NCI-H2107 (cell line): Measurements from ENCODE around the gene AGK.

ENCODE experiments used
- DNase-seq: peaks from one replicate; lab custom pipeline; 2025; lab: John Stamatoyannopoulos, UW

AGK gene

GRCh38 chr7:141551094-141551781, at the start of gene AGK:
Gene AGK, plus strand, starts transcription at chr7:141551410. Its CDS starts 4,057 bp downstream, at chr7:141555467.
- DNase-seq: peak; percentile 73

- DNase-seq: no peak
Observed at GRCh38 chr7:141501451-141501850, 49.8 kb upstream of the AGK start.

GRCh38 chr7:141511316-141511675, 39.9 kb upstream of the AGK start:
- no peak for DNase-seq

GRCh38 chr7:141511676-141512396, 39.4 kb upstream of the AGK start:
- no peak for DNase-seq

GRCh38 chr7:141512597-141512996, 38.6 kb upstream of the AGK start:
- DNase-seq: no peak

GRCh38 chr7:141513720-141514119, 37.5 kb upstream of the AGK start:
- no peak for DNase-seq

- DNase-seq: no peak
Observed at GRCh38 chr7:141515941-141516340, 35.3 kb upstream of the AGK start.

- DNase-seq: no peak
Observed at GRCh38 chr7:141519623-141520022, 31.6 kb upstream of the AGK start.

- no peak for DNase-seq
Observed at GRCh38 chr7:141522657-141523342, 28.4 kb upstream of the AGK start.

- no peak for DNase-seq
Observed at GRCh38 chr7:141525973-141526514, 25.2 kb upstream of the AGK start.

- DNase-seq: no peak
Observed at GRCh38 chr7:141527076-141527475, 24.1 kb upstream of the AGK start.

GRCh38 chr7:141528399-141528798, 22.8 kb upstream of the AGK start:
- DNase-seq: no peak

- DNase-seq: peak; percentile 91
Observed at GRCh38 chr7:141533149-141533949, 17.9 kb upstream of the AGK start.

GRCh38 chr7:141534757-141535737, 16.2 kb upstream of the AGK start:
- DNase-seq: no peak

- no peak for DNase-seq
Observed at GRCh38 chr7:141537906-141538305, 13.3 kb upstream of the AGK start.

- DNase-seq: peak; percentile 63
Observed at GRCh38 chr7:141541375-141541774, 9.8 kb upstream of the AGK start.

- no peak for DNase-seq
Observed at GRCh38 chr7:141544831-141545230, 6.4 kb upstream of the AGK start.

GRCh38 chr7:141549582-141549981, 1.6 kb upstream of the AGK start:
- DNase-seq: no peak

GRCh38 chr7:141550386-141551093, 670 bp upstream of the AGK start:
- DNase-seq: no peak

- DNase-seq: no peak
Observed at GRCh38 chr7:141551782-141552181, 572 bp downstream of the AGK start.
